HuH-7 (cell line): ENCODE data around the gene WDFY4.

Experiments used
- DNase-seq: peaks from one replicate; pipeline ENCODE4 v3.0.0; 2011; ENCODE audit warnings: low spot score

WDFY4 gene

DNA sequence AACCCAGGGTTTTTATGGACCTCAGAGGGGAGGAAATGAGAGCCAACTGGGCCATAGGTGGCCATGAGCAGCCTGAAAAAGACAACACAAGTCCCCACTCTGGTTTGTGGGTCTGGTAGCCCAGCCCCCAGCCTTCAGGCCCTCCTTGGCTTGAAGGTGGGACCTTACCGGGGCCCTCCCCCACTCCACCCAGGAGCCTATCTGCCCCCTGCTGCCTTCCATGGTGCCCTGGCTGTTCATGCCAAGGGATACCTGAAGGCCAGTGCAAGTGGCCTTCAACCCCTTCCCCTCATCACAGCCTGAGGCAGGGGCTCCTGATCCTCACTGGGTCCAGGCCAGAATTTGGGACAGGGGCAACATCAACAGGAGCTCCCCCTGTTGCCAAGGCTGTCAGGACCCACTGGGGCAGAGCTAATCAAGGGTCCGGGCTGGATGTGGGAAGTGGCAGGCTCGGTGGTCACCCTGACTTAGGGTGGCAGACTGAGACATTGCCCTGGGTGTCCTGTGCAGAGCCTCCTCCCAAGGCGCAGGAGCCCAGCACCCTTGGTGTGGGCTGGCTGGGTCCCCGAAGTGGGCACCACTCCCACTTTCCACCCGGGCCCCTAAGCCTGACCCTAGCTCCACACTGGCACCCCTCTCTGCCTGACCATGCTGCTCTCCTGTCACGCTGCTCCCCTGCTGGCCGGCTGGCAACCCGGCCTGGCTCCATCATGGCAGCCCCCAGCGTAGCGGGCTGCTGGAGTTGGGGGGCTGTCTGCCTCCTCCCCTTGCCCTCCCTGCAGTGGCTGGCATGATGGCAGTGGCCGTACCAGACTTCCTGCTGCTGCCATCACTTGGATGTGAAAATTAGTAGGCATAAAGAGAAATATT lies 6.4 kb downstream of the WDFY4 start:
- no peak for DNase-seq

DNA sequence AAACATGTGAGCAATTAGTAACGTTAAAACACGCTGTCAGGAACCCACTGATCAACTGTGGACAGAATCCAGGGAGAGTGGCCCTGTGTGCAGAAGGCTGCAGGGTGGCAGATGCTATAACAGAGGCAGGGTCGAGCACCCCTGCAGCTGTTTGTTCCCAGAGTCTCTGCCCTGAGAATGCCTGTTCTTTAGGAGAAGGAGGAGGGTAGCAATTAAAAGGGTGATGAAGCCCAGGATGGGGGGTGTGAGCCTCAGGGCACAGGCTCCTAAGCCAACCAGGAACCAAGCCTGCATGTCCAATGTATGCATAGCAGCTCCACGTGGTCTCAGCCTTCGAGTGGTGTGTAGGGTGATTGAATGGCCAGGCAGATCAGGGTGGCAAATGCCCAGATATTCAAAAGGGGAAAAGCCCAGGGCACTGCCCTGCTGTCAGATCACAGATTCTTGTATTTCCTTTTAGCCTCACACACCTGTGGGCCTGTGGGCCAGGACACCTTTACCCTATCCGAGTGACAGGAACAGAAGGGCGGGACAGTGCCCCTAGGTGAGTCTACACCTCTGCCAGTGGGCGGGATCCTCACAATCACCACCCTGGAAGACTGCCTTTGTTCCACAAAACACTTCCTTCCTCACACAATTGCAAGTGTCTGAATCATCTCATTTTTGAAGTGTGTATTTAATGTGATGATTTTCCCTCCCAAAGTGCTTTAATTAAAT lies 7.3 kb downstream of the WDFY4 start:
- no peak for DNase-seq

GRCh38 chr10:48692748-48693147 lies 8.1 kb downstream of the WDFY4 start:
- DNase-seq = no peak

GRCh38 chr10:48693206-48693605 lies 8.5 kb downstream of the WDFY4 start:
- no peak for DNase-seq

DNA sequence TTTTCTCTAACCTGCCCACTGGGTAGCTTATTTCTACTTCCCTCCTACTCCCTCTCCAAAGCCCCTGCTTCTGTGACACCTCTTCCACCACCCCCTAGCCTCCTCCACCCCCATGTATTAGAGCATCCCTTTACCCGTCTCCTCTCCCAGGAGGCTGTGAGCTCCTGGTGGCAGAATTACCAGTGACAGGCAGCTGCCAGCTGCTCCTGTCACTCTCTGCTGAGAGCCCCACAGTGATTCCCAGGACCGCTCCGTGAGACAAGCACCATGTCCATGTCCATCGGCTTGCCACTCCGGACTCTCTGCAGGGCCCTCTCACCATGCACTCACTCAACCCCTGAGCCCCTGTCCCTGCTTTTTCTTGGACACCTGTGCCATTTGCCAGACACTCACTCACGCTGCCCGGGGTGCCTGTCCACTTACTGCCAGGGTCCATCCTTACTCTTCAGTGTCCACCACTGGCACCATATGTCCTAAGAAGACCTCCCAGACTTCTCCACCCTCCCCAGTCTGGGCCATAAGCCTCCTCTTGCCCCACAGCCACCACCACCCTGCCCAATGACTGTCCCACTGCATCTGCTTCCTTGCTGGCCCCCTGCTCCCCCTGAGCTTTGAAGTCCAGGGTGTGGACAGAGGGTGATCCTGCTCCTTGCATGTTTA lies 9.8 kb downstream of the WDFY4 start:
- DNase-seq = no peak

GRCh38 chr10:48695636-48696534 lies 11.2 kb downstream of the WDFY4 start:
- DNase-seq = no peak

DNA sequence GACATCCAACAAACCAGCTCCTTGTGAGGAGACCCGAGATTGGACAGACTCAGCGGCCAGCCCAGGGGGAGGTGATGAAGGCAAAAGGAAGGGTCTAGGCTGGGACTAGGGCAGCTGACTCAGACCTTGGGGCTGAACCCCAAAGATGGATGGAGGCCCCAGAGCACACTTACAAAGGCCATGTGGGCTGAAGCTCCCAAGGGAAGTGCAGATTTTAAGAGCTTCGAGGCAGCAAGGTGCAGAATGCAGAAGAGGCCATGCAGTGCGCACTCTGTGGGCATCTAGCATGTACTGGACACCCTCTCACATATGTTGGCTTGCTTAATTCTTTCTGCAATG lies 11.8 kb downstream of the WDFY4 start:
- DNase-seq = no peak

DNA sequence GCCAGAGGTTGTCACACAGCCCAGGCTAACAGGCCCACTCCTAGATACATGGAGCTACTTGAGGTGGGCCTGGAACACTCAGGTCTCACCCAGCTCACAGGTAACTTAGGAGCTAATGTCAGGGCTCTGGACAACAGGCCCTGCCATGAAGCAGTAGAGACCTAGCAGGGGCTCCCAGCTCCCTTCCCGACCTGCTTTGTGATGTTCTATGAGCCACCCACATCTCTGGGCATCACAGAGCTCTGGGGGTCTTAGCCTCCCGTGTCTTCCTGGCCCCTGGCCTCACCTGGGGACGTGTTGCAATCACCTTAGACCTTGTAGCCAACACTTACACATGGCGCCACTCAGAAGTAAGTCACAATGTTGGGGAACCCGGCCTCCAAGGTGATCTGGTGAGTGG lies 12.4 kb downstream of the WDFY4 start:
- DNase-seq = no peak

GRCh38 chr10:48697821-48698764 lies 13.4 kb downstream of the WDFY4 start:
- no peak for DNase-seq

- no peak for DNase-seq
Observed at GRCh38 chr10:48699011-48699627, 14.4 kb downstream of the WDFY4 start.

DNA sequence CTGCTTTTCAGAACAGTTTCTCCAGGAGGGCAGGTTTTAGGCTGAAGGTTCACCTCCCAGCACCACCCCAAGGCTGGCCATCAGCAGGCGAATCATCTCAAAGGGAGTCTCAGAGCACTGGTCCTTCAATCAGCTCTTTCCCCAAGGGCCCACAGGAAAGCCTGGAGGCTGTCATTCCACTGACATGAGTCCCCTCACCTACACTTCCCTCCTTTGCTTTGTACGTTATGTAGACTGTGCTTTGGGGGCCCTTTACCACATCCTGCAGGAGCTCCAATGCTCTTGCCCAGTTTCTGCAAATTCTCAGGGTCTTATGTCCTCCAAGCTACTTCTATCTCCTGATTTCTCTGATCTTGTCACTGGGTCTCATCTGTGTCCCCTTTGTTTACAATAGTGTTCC lies 15.4 kb downstream of the WDFY4 start:
- no peak for DNase-seq

- no peak for DNase-seq
Observed at GRCh38 chr10:48700493-48700892, 15.8 kb downstream of the WDFY4 start.

GRCh38 chr10:48701139-48701901 lies 16.6 kb downstream of the WDFY4 start:
- DNase-seq = no peak

DNA sequence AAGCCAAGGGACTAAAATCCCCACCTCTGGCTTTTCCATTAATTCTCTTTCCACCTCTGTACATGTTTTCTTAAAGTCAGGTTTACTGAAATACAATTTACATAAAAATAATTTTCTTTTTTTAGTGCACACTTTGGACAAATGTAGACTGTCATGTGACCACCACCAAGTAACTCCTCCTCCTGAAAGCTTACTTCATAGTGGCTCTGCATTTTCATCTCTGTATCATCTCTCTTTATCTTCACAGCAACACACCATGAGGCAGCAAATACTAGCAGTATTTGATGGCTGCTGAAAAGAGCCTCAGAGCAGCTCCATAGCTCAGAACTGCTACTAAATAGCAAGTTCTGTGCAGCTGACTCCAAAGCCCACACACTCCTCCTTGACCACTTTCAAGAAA lies 17.3 kb downstream of the WDFY4 start:
- no peak for DNase-seq

GRCh38 chr10:48703531-48704122 lies 19.0 kb downstream of the WDFY4 start:
- DNase-seq = no peak

GRCh38 chr10:48704156-48704555 lies 19.5 kb downstream of the WDFY4 start:
- DNase-seq = no peak

- DNase-seq = no peak
Observed at GRCh38 chr10:48705401-48705938, 20.8 kb downstream of the WDFY4 start.

- DNase-seq = no peak
Observed at GRCh38 chr10:48707472-48707871, 22.8 kb downstream of the WDFY4 start.

DNA sequence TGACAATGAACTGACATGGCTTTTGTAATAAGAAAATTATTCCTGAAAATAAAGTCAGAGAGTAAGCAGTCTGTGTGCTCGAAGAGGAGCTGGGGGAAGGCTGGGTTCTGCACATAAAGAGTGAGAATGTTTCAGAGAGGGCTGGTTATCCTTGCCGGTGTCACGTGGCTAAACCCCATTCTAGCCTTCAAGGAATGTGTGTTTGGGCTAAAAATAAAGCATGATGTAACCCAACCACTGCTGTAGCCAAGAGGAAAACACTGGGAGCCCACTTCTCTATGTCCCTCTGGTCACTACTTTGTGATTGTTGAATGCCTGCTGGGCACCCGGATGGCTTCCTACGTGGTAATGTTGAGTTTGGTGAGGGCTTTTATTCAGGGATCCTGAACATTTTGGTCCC lies 23.5 kb downstream of the WDFY4 start:
- no peak for DNase-seq
